Tibial nerve (tissue), 4 donors: ENCODE measurements around the gene DISP2.

ENCODE experiments used
- EP300 ChIP-seq, 2 donors: sonication (generic); formaldehyde crosslinking; IDR thresholded peaks; one replicate each; pipeline ENCODE4 v1.6.1; 2017; ENCODE audit warnings: antibody characterized with exemption in 2 of 2, mild to moderate bottlenecking in 1 of 2
- POLR2A ChIP-seq, 2 donors: fragments of 450-650 bp; IDR thresholded peaks; one replicate each; pipeline ENCODE4 v1.6.1; 2017; ENCODE audit warnings: antibody characterized with exemption in 2 of 2, mild to moderate bottlenecking in 2 of 2, moderate library complexity in 2 of 2
- TF ChIP-seq, protein P1 (sequence below), 5 experiments: fragments of 200-600 bp in 3 of 5; fragments of 450-650 bp in 2 of 5; sonication (generic) in 3 of 5; IDR thresholded peaks; one replicate each; pipeline ENCODE4 v1.5.1; 2016 to 2019; ENCODE audit warnings: antibody characterized with exemption in 5 of 5, mild to moderate bottlenecking in 3 of 5, moderate library complexity in 2 of 5

DNA sequence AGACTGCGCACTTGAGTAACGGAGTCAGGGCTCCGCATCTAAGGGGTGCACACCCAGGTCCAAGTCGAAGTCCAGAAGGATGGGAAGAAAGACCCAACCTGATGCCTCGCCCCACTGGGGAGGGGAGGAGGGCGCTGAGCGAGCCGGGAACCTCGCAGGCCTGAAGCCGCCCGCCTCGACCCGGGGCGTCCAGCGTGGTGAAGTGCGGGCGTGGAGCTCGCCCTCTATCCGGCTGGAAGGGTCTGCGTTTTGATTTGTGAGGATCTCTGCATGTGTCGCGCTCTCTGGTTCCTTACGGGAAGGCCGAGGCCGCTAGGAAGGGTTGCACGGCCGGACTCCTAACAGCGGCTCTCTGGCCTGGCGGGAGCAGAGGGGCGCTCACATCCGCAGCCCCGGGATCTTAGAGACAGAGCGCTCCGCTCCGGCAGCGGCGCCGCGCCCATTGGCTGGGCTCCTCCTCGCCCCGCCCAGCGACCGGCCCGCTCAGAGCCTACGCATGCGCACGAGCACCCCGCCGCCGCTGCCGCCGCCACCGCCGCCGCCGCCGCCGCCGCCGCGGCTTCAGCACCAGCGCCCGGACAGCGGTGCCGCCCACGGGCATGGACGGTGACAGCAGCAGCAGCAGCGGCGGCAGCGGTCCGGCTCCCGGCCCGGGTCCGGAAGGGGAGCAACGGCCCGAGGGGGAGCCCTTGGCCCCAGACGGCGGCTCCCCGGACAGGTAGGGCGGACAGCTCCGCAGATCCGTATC lies at the start of gene DISP2:
- TF ChIP-seq, protein P1, sequence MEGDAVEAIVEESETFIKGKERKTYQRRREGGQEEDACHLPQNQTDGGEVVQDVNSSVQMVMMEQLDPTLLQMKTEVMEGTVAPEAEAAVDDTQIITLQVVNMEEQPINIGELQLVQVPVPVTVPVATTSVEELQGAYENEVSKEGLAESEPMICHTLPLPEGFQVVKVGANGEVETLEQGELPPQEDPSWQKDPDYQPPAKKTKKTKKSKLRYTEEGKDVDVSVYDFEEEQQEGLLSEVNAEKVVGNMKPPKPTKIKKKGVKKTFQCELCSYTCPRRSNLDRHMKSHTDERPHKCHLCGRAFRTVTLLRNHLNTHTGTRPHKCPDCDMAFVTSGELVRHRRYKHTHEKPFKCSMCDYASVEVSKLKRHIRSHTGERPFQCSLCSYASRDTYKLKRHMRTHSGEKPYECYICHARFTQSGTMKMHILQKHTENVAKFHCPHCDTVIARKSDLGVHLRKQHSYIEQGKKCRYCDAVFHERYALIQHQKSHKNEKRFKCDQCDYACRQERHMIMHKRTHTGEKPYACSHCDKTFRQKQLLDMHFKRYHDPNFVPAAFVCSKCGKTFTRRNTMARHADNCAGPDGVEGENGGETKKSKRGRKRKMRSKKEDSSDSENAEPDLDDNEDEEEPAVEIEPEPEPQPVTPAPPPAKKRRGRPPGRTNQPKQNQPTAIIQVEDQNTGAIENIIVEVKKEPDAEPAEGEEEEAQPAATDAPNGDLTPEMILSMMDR (IDR thresholded peaks at IDR 0.05) = no peak
- TF ChIP-seq POLR2A (IDR thresholded peaks at IDR 0.05) = no peak
- no peak for TF ChIP-seq EP300 (IDR thresholded peaks at IDR 0.05)
